ENCODE results near the gene GLUD1. TPM values are rescaled to one million over a fixed set of nuclear protein-coding genes. Genes with fewer than 3 reads are reported as not detected.

GLUD1 gene
- total RNA-seq, 1 donor from 2014 or later, result 165 TPM

Other genes starting within 250 kb of the GLUD1 start
- gene MMRN2, start 137.2 kb downstream of the GLUD1 start, total RNA-seq, result 82.2 and 108 TPM in 2 replicates
- 108 and 137 TPM in 2 replicates for gene SNCG, start 136.2 kb downstream of the GLUD1 start, total RNA-seq
- gene ADIRF, start 126.4 kb downstream of the GLUD1 start, total RNA-seq, result 26.0 and 44.4 TPM in 2 replicates
- not detected in 2 replicates for gene FAM25A, start 74.5 kb downstream of the GLUD1 start, total RNA-seq
- 17.6 and 18.1 TPM in 2 replicates for gene SHLD2, start 363 bp upstream of the GLUD1 start, total RNA-seq
- gene NUTM2A, start 130.6 kb upstream of the GLUD1 start, total RNA-seq, result 0.13 and 0.51 TPM in 2 replicates

Data from dermis microvascular lymphatic vessel endothelial cell (primary cell).